Astrocyte (in vitro differentiated cells and primary cell): ENCODE measurements around the gene NCAM1. TPM values are rescaled to one million over a fixed set of nuclear protein-coding genes. Genes with fewer than 3 reads are reported as not detected.

Experiments
- DNase-seq: peaks from one replicate; pipeline ENCODE4 v3.0.0-alpha.2; 2010; ENCODE audit warnings: low read depth
- FAIRE-seq: peaks from 2 replicates; lab custom pipeline; 2011; peaks lifted over from hg19 to GRCh38; lab: Jason Lieb, UNC
- H2AFZ ChIP-seq: 2 replicates; pipeline ENCODE4 v1.6.0; 2012; ENCODE audit warnings: low read depth, low read length, inconsistent platforms
- H3K27ac ChIP-seq: 2 replicates; pipeline ENCODE4 v1.5.1; 2011; ENCODE audit warnings: low read depth, low read length, inconsistent platforms
- H3K27me3 ChIP-seq: 2 replicates; pipeline ENCODE4 v1.6.0; 2011; ENCODE audit warnings: low read length, inconsistent platforms; ENCODE audit not compliant: insufficient read depth
- H3K36me3 ChIP-seq: 2 replicates; pipeline ENCODE4 v1.5.1; 2011; ENCODE audit warnings: low read length, inconsistent platforms; ENCODE audit not compliant: insufficient read depth
- H3K4me1 ChIP-seq: 2 replicates; pipeline ENCODE4 v1.5.1; 2011; ENCODE audit warnings: low read length, inconsistent platforms; ENCODE audit not compliant: insufficient read depth
- H3K4me2 ChIP-seq: 2 replicates; pipeline ENCODE4 v1.6.0; 2012; ENCODE audit warnings: low read length, inconsistent platforms
- H3K4me3 ChIP-seq: 2 replicates; pipeline ENCODE4 v1.5.1; 2011; ENCODE audit warnings: low read depth, mild to moderate bottlenecking, low read length, inconsistent platforms; ENCODE audit not compliant: insufficient read depth
- H3K79me2 ChIP-seq: 2 replicates; pipeline ENCODE4 v1.6.0; 2012; ENCODE audit warnings: mild to moderate bottlenecking, low read length, inconsistent platforms; ENCODE audit not compliant: insufficient read depth
- H3K9ac ChIP-seq: 2 replicates; pipeline ENCODE4 v1.6.0; 2012; ENCODE audit warnings: mild to moderate bottlenecking, low read length, inconsistent platforms
- H3K9me3 ChIP-seq: 2 replicates; pipeline ENCODE4 v1.5.1; 2012; ENCODE audit warnings: low read depth, mild to moderate bottlenecking, low read length, inconsistent platforms; ENCODE audit not compliant: insufficient read depth
- H4K20me1 ChIP-seq: 2 replicates; pipeline ENCODE4 v1.6.0; 2012; ENCODE audit warnings: low read length, inconsistent platforms; ENCODE audit not compliant: insufficient read depth
- H3K27ac Mint-ChIP-seq: one replicate; pipeline ENCODE4 v1.8.0; 2021; ENCODE audit warnings: mild to moderate bottlenecking, mixed read lengths; ENCODE audit not compliant: unreplicated experiment
- H3K27me3 Mint-ChIP-seq: one replicate; pipeline ENCODE4 v1.8.0; 2021; ENCODE audit warnings: low read depth, mixed read lengths; ENCODE audit not compliant: unreplicated experiment
- H3K36me3 Mint-ChIP-seq: one replicate; pipeline ENCODE4 v1.8.0; 2021; ENCODE audit warnings: low read depth, mixed read lengths; ENCODE audit not compliant: unreplicated experiment
- H3K4me1 Mint-ChIP-seq: one replicate; pipeline ENCODE4 v1.8.0; 2021; ENCODE audit warnings: low read depth, mixed read lengths; ENCODE audit not compliant: unreplicated experiment
- H3K4me3 Mint-ChIP-seq: one replicate; pipeline ENCODE4 v1.8.0; 2021; ENCODE audit warnings: mild to moderate bottlenecking, moderate library complexity, mixed read lengths; ENCODE audit not compliant: unreplicated experiment
- H3K9me3 Mint-ChIP-seq: one replicate; pipeline ENCODE4 v1.8.0; 2021; ENCODE audit warnings: mild to moderate bottlenecking, mixed read lengths; ENCODE audit not compliant: unreplicated experiment
- EZH2 ChIP-seq: IDR thresholded peaks from 2 replicates; pipeline ENCODE4 v1.6.1; 2012; ENCODE audit warnings: mild to moderate bottlenecking, low read length, inconsistent platforms; ENCODE audit not compliant: insufficient read depth
- total RNA-seq: library from RNA; stranded (reverse); gene quantifications from 2 replicates; pipeline ENCODE4 v1.2.1, GENCODE V29; 2021
- TF ChIP-seq, protein P1 (sequence below): IDR thresholded peaks from 2 replicates; pipeline ENCODE4 v1.5.1; 2011; ENCODE audit warnings: low read depth, mild to moderate bottlenecking, inconsistent platforms, low read length, moderate library complexity; ENCODE audit not compliant: insufficient read depth

NCAM1 gene
- total RNA-seq, 1 donor from 2014 or later: 17.4 TPM

DNA sequence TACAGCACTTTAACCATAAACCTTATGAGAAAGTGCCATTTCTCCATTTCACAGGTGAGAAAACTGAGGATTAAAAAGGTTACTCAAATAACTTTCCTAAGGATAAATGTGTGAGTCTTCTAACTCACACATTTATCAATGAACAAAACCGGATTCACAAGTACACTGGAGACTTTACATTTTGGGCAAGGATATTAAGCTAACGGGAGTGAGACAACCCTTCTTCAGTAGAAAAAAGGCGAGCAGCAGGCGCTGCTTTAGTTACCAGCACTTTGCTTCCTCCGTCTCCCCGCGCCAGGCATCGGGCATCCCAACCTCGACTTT, 352.8 kb downstream of the NCAM1 start:
- Histone ChIP-seq H2AFZ (peak overlapping the region; percentile 94), H3K27ac (peak overlapping the region; percentile 40), H3K4me1 (peaks cover 12% of the 10 kb centered on the region), H3K79me2 (peaks cover 5% of the 10 kb centered on the region), H3K4me2 (peak overlapping the region; percentile 93), H3K4me3 (peak overlapping the region; percentile 70), H3K9me3 (no peaks in the 10 kb centered on the region), H3K9ac (peak overlapping the region; percentile 82), H3K36me3 (no peaks in the 10 kb centered on the region), H3K27me3 (no peaks in the 10 kb centered on the region), H4K20me1 (no peaks in the 10 kb centered on the region)
- Mint-ChIP-seq H3K27me3 (no peaks in the 10 kb centered on the region), H3K27ac (peak overlapping the region; percentile 13), H3K9me3 (no peaks in the 10 kb centered on the region), H3K4me1 (peaks cover 11% of the 10 kb centered on the region), H3K4me3 (peak overlapping the region; percentile 87), H3K36me3 (no peaks in the 10 kb centered on the region)
- FAIRE-seq (no peak), DNase-seq (no peak)
- TF ChIP-seq, protein P1, sequence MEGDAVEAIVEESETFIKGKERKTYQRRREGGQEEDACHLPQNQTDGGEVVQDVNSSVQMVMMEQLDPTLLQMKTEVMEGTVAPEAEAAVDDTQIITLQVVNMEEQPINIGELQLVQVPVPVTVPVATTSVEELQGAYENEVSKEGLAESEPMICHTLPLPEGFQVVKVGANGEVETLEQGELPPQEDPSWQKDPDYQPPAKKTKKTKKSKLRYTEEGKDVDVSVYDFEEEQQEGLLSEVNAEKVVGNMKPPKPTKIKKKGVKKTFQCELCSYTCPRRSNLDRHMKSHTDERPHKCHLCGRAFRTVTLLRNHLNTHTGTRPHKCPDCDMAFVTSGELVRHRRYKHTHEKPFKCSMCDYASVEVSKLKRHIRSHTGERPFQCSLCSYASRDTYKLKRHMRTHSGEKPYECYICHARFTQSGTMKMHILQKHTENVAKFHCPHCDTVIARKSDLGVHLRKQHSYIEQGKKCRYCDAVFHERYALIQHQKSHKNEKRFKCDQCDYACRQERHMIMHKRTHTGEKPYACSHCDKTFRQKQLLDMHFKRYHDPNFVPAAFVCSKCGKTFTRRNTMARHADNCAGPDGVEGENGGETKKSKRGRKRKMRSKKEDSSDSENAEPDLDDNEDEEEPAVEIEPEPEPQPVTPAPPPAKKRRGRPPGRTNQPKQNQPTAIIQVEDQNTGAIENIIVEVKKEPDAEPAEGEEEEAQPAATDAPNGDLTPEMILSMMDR: no peak

GRCh38 chr11:113314389-113315301, 353.4 kb downstream of the NCAM1 start, which contains the start of gene TTC12:
Gene TTC12 (plus strand): TSS chr11:113314583. CDS start chr11:113316258, 1,675 bp downstream.
- Mint-ChIP-seq H3K4me3 (peak within 1 kb of the TSS; percentile 87), H3K36me3 (peaks cover under 1% of the 10 kb centered on the region), H3K9me3 (no peaks in the 10 kb centered on the region), H3K4me1 (peaks cover 11% of the 10 kb centered on the region), H3K27ac (peak within 1 kb of the TSS; percentile 13), H3K27me3 (no peaks in the 10 kb centered on the region)
- H3K4me1 ChIP-seq: peaks cover 12% of the 10 kb centered on the region
- peak within 1 kb of the TSS; percentile 66 for H3K27ac ChIP-seq
- H3K36me3 ChIP-seq: no peaks in the 10 kb centered on the region
- FAIRE-seq (no peak), DNase-seq (peak; percentile 71)
- peaks cover 5% of the 10 kb centered on the region for H3K79me2 ChIP-seq
- peak within 1 kb of the TSS; percentile 82 for H3K9ac ChIP-seq
- no peaks in the 10 kb centered on the region for H3K27me3 ChIP-seq
- peak within 1 kb of the TSS; percentile 70 for H3K4me3 ChIP-seq
- peak within 1 kb of the TSS; percentile 98 for H2AFZ ChIP-seq
- no peaks in the 10 kb centered on the region for H3K9me3 ChIP-seq
- peak within 1 kb of the TSS; percentile 93 for H3K4me2 ChIP-seq
- TF ChIP-seq, protein P1: no peak
- TF ChIP-seq EZH2: no peak
- no peaks in the 10 kb centered on the region for H4K20me1 ChIP-seq

DNA sequence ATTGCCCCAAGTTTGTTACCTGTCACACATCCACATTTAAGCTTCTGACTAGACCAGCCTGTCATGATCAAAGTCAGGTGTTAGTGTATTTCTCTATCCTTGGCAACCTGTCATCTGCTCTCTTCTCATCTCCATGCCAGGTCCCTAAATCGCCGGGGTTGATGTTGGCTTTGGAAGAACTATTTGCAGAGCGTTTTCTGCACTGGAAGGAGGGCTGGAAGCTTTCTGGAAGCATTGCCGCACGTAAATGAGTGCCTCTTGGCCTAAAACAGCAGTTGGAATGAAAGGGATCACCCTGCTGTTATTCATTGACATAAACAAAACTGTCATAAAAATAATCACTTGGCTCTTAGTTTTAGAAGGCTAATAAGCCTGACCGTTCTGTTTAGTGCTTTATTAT, 354.6 kb downstream of the NCAM1 start:
- peak overlapping the region; percentile 82 for H3K9ac ChIP-seq
- no peaks in the 10 kb centered on the region for H3K9me3 ChIP-seq
- peaks cover 11% of the 10 kb centered on the region for H3K4me1 Mint-ChIP-seq
- no peak overlapping the region for H2AFZ ChIP-seq
- H4K20me1 ChIP-seq: no peaks in the 10 kb centered on the region
- FAIRE-seq: no peak
- H3K4me3 ChIP-seq: no peak overlapping the region
- no peak overlapping the region for H3K27ac Mint-ChIP-seq
- no peaks in the 10 kb centered on the region for H3K27me3 ChIP-seq
- peaks cover 12% of the 10 kb centered on the region for H3K4me1 ChIP-seq
- no peaks in the 10 kb centered on the region for H3K36me3 ChIP-seq
- peak overlapping the region; percentile 93 for H3K4me2 ChIP-seq
- no peak overlapping the region for H3K27ac ChIP-seq
- peaks cover 5% of the 10 kb centered on the region for H3K79me2 ChIP-seq
- no peak for DNase-seq
- TF ChIP-seq, protein P1: no peak
- no peak for TF ChIP-seq EZH2
- H3K9me3 Mint-ChIP-seq: no peaks in the 10 kb centered on the region
- peak overlapping the region; percentile 87 for H3K4me3 Mint-ChIP-seq
- peaks cover 6% of the 10 kb centered on the region for H3K36me3 Mint-ChIP-seq
- no peaks in the 10 kb centered on the region for H3K27me3 Mint-ChIP-seq
